HG03060 (cell line): ENCODE data around the gene KCNA5.

Source experiments
- ATAC-seq: cut with Tn5 transposase; IDR thresholded peaks from one replicate; pipeline ENCODE4 v1.9.1; 2021; ENCODE audit warnings: low read depth, moderate number of reproducible peaks; ENCODE audit not compliant: unreplicated experiment

KCNA5 gene

GRCh38 chr12:5026342-5026938 is 17.2 kb upstream of the KCNA5 start:
- ATAC-seq: no peak

GRCh38 chr12:5027046-5027821 is 16.4 kb upstream of the KCNA5 start:
- no peak for ATAC-seq

- ATAC-seq: no peak
These were observed 13.6 kb upstream of the KCNA5 start for GRCh38 chr12:5030066-5030465.

- ATAC-seq: no peak
These were observed 12.4 kb upstream of the KCNA5 start for GRCh38 chr12:5031242-5031641.

GRCh38 chr12:5031958-5032357 is 11.7 kb upstream of the KCNA5 start:
- no peak for ATAC-seq

GRCh38 chr12:5032821-5033220 is 10.9 kb upstream of the KCNA5 start:
- no peak for ATAC-seq

- no peak for ATAC-seq
These were observed 9.8 kb upstream of the KCNA5 start for GRCh38 chr12:5033883-5034282.

- ATAC-seq: no peak
These were observed 9.1 kb upstream of the KCNA5 start for GRCh38 chr12:5034603-5035002.

- ATAC-seq: no peak
These were observed 8.1 kb upstream of the KCNA5 start for GRCh38 chr12:5035618-5036017.

GRCh38 chr12:5036031-5036430 is 7.6 kb upstream of the KCNA5 start:
- ATAC-seq: no peak

- ATAC-seq: no peak
These were observed 5.8 kb upstream of the KCNA5 start for GRCh38 chr12:5037795-5038357.

GRCh38 chr12:5038781-5039311 is 4.8 kb upstream of the KCNA5 start:
- no peak for ATAC-seq

GRCh38 chr12:5039815-5040214 is 3.9 kb upstream of the KCNA5 start:
- no peak for ATAC-seq

GRCh38 chr12:5040368-5040767 is 3.3 kb upstream of the KCNA5 start:
- ATAC-seq: no peak

- no peak for ATAC-seq
These were observed 979 bp downstream of the KCNA5 start for GRCh38 chr12:5044420-5045295.

- no peak for ATAC-seq
These were observed 3.4 kb downstream of the KCNA5 start for GRCh38 chr12:5047094-5047493.

- no peak for ATAC-seq
These were observed 4.0 kb downstream of the KCNA5 start for GRCh38 chr12:5047729-5048128.

GRCh38 chr12:5050542-5050941 is 6.9 kb downstream of the KCNA5 start:
- ATAC-seq: no peak

- no peak for ATAC-seq
These were observed 7.7 kb downstream of the KCNA5 start for GRCh38 chr12:5051334-5051733.

- no peak for ATAC-seq
These were observed 8.2 kb downstream of the KCNA5 start for GRCh38 chr12:5051913-5052312.

GRCh38 chr12:5052348-5052747 is 8.7 kb downstream of the KCNA5 start:
- no peak for ATAC-seq
